Uterus (tissue), 4 donors: ENCODE measurements around the gene TOX2. TPM values are rescaled to one million over a fixed set of nuclear protein-coding genes. Genes with fewer than 3 reads are reported as not detected.

Source experiments
- DNase-seq, 2 donors: peaks; one replicate each; pipeline ENCODE4 v3.0.0-alpha.2; 2019 to 2020
- H3K27ac ChIP-seq, 2 donors: fragments of 200-600 bp; sonication (generic); 1 replicate in 1 of 2; 2 replicates in 1 of 2; pipeline ENCODE4 v1.5.1; 2016 to 2018
- H3K27me3 ChIP-seq, 2 donors: fragments of 200-600 bp; sonication (generic); one replicate each; pipeline ENCODE4 v1.5.1; 2018 to 2019; ENCODE audit warnings: control low read depth in 1 of 2
- H3K36me3 ChIP-seq, 2 donors: fragments of 200-600 bp; sonication (generic); one replicate each; pipeline ENCODE4 v1.5.1; 2019; ENCODE audit warnings: control low read depth in 1 of 2
- H3K4me1 ChIP-seq, 2 donors: fragments of 200-600 bp; sonication (generic); one replicate each; pipeline ENCODE4 v1.5.1; 2018 to 2019; ENCODE audit warnings: control low read depth in 1 of 2
- H3K4me3 ChIP-seq, 2 donors: fragments of 200-600 bp; sonication (generic); 1 replicate in 1 of 2; 2 replicates in 1 of 2; pipeline ENCODE4 v1.5.1; 2018 to 2019; ENCODE audit warnings: mild to moderate bottlenecking in 1 of 2
- H3K9me3 ChIP-seq, 2 donors: fragments of 200-600 bp; sonication (generic); one replicate each; pipeline ENCODE4 v1.5.1; 2019; ENCODE audit warnings: control low read depth in 1 of 2
- POLR2A ChIP-seq, 2 donors: fragments of 450-650 bp; IDR thresholded peaks; one replicate each; pipeline ENCODE4 v1.6.1; 2016; ENCODE audit warnings: antibody characterized with exemption in 2 of 2, mild to moderate bottlenecking in 1 of 2, moderate library complexity in 1 of 2
- intact Hi-C: fragments of 100-400 bp; cut with DNase I; formaldehyde crosslinking; loops from one replicate; pipeline ENCODE4 v1.15.1; 2023; ENCODE audit warnings: low total_unique reads
- total RNA-seq, 4 donors: library from RNA; depleted of rRNA in 3 of 4; stranded (reverse); fragments of >200 nt in 3 of 4; gene quantifications; one replicate each; pipeline versions ENCODE4 v1.1.0 to v1.2.4, GENCODE V29; 2014 to 2023
- TF ChIP-seq, protein P1 (sequence below), 4 experiments: fragments of 200-600 bp in 2 of 4; fragments of 450-650 bp in 2 of 4; sonication (generic) in 2 of 4; IDR thresholded peaks; one replicate each; pipeline ENCODE4 v1.5.1; 2016 to 2019; ENCODE audit warnings: antibody characterized with exemption in 4 of 4, mild to moderate bottlenecking in 2 of 4, moderate library complexity in 1 of 4
- donor health status: DM: yes; HTN: yes; CAD: no.

The TOX2 gene
- total RNA-seq, 4 donors from 2014 or later = 0.26 to 4.8 (median 0.28) TPM; not detected in 1

DNA sequence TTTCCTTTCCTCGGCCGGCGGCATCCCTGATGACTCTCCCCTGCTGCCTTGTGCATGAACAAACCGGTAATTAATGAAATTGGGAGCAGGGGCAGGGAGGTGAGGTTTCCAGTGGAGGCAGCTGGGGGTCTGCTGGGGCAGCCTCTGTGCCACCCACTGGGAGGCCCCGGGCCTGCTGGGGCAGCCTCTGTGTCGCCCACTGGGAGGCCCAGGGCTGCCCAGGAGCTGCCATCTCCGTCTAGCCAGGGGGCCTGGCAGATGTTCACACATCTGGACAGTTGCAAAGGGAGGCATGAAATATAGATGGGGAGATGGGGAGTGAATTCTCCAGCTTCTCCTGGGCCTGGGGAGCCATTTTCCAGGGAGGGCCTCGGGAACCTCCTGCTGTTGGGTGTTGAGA lies 33.8 kb downstream of the TOX2 start:
- TF ChIP-seq, protein P1, sequence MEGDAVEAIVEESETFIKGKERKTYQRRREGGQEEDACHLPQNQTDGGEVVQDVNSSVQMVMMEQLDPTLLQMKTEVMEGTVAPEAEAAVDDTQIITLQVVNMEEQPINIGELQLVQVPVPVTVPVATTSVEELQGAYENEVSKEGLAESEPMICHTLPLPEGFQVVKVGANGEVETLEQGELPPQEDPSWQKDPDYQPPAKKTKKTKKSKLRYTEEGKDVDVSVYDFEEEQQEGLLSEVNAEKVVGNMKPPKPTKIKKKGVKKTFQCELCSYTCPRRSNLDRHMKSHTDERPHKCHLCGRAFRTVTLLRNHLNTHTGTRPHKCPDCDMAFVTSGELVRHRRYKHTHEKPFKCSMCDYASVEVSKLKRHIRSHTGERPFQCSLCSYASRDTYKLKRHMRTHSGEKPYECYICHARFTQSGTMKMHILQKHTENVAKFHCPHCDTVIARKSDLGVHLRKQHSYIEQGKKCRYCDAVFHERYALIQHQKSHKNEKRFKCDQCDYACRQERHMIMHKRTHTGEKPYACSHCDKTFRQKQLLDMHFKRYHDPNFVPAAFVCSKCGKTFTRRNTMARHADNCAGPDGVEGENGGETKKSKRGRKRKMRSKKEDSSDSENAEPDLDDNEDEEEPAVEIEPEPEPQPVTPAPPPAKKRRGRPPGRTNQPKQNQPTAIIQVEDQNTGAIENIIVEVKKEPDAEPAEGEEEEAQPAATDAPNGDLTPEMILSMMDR (IDR thresholded peaks at IDR 0.05) = no peak
- no peak for TF ChIP-seq POLR2A (IDR thresholded peaks at IDR 0.05)
- no peaks in the 10 kb centered on the region for H3K36me3 ChIP-seq
- intact Hi-C loops = no loop called here
- H3K9me3 ChIP-seq = no peaks in the 10 kb centered on the region
- no peak overlapping the region for H3K27ac ChIP-seq
- DNase-seq = no peak
- no peaks in the 10 kb centered on the region for H3K27me3 ChIP-seq
- no peaks in the 10 kb centered on the region for H3K4me1 ChIP-seq
- no peak overlapping the region for H3K4me3 ChIP-seq

DNA sequence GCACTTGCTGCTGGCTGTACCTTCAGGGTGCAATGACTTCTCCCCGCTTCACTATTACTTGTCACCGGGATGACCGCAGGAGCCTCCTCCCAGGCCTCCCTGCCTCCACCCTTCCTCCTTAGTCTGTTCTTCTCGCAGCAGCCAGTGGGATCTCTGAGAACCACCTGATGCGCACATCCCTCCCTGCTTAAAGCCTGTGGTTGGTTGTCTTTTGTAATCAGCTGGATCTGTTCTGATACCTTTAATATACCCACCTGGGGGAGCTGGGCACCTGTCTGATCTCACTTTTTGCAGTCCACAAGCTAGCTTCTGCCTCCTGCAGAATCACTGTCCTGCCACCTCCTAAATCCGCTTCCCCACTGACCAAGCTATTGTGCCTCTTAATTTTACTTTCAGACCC lies 34.6 kb downstream of the TOX2 start:
- Histone ChIP-seq H3K4me1 (no peaks in the 10 kb centered on the region), H3K36me3 (no peaks in the 10 kb centered on the region), H3K9me3 (no peaks in the 10 kb centered on the region), H3K4me3 (no peak overlapping the region), H3K27ac (no peak overlapping the region), H3K27me3 (no peaks in the 10 kb centered on the region)
- intact Hi-C loops = no loop called here
- TF ChIP-seq, protein P1 (IDR thresholded peaks at IDR 0.05) = no peak
- no peak for TF ChIP-seq POLR2A (IDR thresholded peaks at IDR 0.05)
- no peak for DNase-seq

DNA sequence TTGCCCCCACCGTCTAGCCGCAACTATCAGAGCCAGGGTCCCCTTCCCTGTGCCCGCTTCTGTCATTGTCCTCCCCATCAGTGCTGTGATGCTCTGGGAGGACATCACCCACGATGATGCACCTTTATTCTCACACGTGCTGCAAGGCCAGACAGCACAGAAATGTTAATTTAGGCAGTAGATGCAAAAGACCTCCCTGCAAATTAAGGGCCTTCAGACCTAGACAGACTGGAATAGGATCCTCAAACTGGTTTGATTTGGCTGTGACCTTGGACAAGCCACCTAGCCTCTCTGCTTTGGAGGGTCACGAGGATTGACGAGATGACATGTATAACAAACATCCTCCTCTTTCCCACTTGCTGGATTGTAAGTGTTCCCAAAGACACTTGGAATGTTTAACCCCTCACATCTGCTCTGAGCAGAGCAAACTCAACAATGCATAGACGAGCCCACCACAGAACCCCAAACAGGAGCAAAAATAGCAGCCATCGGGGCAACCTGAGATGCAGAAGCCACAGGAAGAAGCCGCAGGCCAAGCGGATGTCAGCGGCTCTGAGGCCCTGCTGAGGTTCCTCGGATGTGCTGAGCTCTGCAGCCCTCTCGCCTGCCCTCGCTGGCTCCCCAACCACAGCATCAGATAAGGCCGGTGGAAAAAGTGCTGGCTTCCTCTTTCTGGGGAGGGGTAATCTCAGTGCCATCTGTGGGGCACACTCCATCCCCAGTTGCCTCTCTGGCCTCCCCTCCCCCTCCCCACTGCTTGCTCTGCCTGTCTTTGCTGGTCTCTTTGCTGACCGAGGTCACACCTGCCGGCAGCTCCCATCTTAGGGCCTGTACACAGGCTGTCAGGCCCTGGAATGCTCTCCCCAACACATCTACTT lies 35.3 kb downstream of the TOX2 start:
- H3K27me3 ChIP-seq = no peaks in the 10 kb centered on the region
- TF ChIP-seq, protein P1 (IDR thresholded peaks at IDR 0.05) = no peak
- TF ChIP-seq POLR2A (IDR thresholded peaks at IDR 0.05) = no peak
- no peak overlapping the region for H3K4me3 ChIP-seq
- H3K4me1 ChIP-seq = no peaks in the 10 kb centered on the region
- intact Hi-C loops = no loop called here
- no peaks in the 10 kb centered on the region for H3K9me3 ChIP-seq
- H3K36me3 ChIP-seq = no peaks in the 10 kb centered on the region
- no peak overlapping the region for H3K27ac ChIP-seq
- no peak for DNase-seq

DNA sequence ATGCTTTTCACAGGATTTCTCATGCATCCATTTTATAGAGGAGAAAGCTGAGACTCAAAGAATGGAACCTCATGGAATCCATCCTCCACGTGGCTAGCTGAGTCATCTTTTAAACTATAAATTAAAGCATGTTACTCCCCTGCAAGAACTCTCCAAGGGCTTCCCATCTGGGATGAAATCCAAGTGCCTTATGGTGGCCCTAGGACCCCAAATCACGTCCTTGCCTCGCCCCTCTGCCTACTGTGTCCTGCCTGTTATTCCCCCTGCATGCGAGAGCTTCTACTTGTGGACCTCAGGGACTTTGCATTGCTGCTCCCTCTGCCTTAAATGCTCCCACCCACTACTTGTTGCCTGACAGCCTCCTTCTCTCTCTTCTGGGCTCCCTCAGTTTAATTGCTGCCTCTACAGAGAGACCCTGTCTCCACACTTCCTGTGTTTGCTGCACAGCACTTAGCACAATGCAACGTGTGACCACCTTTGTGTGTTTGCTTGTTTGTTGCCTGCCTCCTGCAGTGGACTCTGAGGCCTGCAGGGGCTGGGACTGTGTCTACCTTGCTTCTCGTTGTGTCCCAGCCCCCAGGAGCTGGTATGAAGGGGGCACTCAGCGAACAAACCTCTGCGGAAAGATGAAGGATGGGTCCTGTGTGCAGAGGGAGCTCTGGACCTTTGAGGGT lies 39.4 kb downstream of the TOX2 start:
- DNase-seq = no peak
- Histone ChIP-seq H3K27ac (no peak overlapping the region), H3K4me1 (no peaks in the 10 kb centered on the region), H3K4me3 (no peak overlapping the region), H3K36me3 (no peaks in the 10 kb centered on the region), H3K27me3 (no peaks in the 10 kb centered on the region), H3K9me3 (no peaks in the 10 kb centered on the region)
- intact Hi-C loops = no loop called here
- TF ChIP-seq POLR2A (IDR thresholded peaks at IDR 0.05) = no peak
- TF ChIP-seq, protein P1 (IDR thresholded peaks at IDR 0.05) = no peak

DNA sequence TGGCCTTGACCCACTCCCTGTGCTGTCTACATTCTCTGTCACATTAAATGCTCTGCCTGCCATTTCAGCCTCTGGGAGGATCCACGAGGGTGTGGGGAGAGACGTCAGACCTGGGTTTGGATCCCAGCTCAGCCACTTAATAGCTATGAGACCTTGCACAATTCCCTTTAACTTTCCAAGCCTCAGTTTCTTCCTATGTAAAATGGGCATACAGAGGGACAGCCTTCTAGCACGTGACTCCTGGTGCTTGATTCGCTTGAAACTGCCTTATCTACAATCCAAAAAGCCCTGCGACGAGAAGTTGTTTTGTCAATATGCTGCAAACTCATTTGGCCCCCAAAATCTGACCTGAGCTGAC lies 40.0 kb downstream of the TOX2 start:
- Histone ChIP-seq H3K4me3 (no peak overlapping the region), H3K9me3 (no peaks in the 10 kb centered on the region), H3K36me3 (no peaks in the 10 kb centered on the region), H3K27ac (no peak overlapping the region), H3K27me3 (no peaks in the 10 kb centered on the region), H3K4me1 (no peaks in the 10 kb centered on the region)
- DNase-seq = no peak
- TF ChIP-seq POLR2A (IDR thresholded peaks at IDR 0.05) = no peak
- TF ChIP-seq, protein P1 (IDR thresholded peaks at IDR 0.05) = no peak
- intact Hi-C loops = no loop called here
